Breast epithelium (tissue), 4 donors: ENCODE results near the gene OR7C1. TPM values are rescaled to one million over a fixed set of nuclear protein-coding genes. Genes with fewer than 3 reads are reported as not detected.
"Not testable (repeated sequence)": the region's sequence is repeated elsewhere in the genome, so short reads cannot be mapped to it uniquely, and the experiment has no call there.

Source experiments
- DNase-seq, 2 donors: peaks; one replicate each; pipeline ENCODE4 v3.0.0-alpha.2; 2019; ENCODE audit warnings: low spot score in 2 of 2
- H3K27ac ChIP-seq, 2 donors: fragments of 200-600 bp; sonication (generic) in 1 of 2; one replicate each; pipeline ENCODE4 v1.5.1; 2016 to 2019; ENCODE audit warnings: mild to moderate bottlenecking in 1 of 2
- H3K27me3 ChIP-seq, 2 donors: fragments of 200-600 bp; sonication (generic) in 1 of 2; one replicate each; pipeline versions ENCODE4 v1.5.1 to v1.6.0; 2017 to 2019; ENCODE audit warnings: control low read depth in 1 of 2, mild to moderate bottlenecking in 1 of 2
- H3K36me3 ChIP-seq: fragments of 200-600 bp; one replicate; pipeline ENCODE4 v1.5.1; 2019
- H3K4me1 ChIP-seq, 2 donors: fragments of 200-600 bp; sonication (generic); one replicate each; pipeline ENCODE4 v1.5.1; 2016 to 2019; ENCODE audit warnings: control low read depth in 1 of 2
- H3K4me3 ChIP-seq, 3 donors: fragments of 200-600 bp; sonication (generic); 1 replicate in 2 of 3; 2 replicates in 1 of 3; pipeline ENCODE4 v1.5.1; 2016 to 2019; ENCODE audit warnings: mild to moderate bottlenecking in 3 of 3, moderate library complexity in 2 of 3
- H3K9me3 ChIP-seq, 2 donors: fragments of 200-600 bp; sonication (generic) in 1 of 2; one replicate each; pipeline ENCODE4 v1.5.1; 2016 to 2019; ENCODE audit warnings: control low read depth in 1 of 2
- POLR2A ChIP-seq: fragments of 450-650 bp; IDR thresholded peaks from one replicate; pipeline ENCODE4 v1.6.1; 2016; ENCODE audit warnings: antibody characterized with exemption, mild to moderate bottlenecking, moderate library complexity
- POLR2AphosphoS5 ChIP-seq, 3 donors: sonication (generic); formaldehyde crosslinking; IDR thresholded peaks; one replicate each; pipeline ENCODE4 v1.6.1; 2017; ENCODE audit warnings: antibody characterized with exemption in 3 of 3
- intact Hi-C: fragments of 100-400 bp; cut with DNase I; formaldehyde crosslinking; loops from one replicate; pipeline ENCODE4 v1.15.1; 2023; ENCODE audit warnings: low total_unique reads
- total RNA-seq, 3 donors: library from RNA; depleted of rRNA; stranded (reverse); fragments of >200 nt; gene quantifications; one replicate each; pipeline ENCODE4 v1.1.0, GENCODE V29; 2016
- TF ChIP-seq, protein P1 (sequence below), 3 donors: fragments of 450-650 bp; IDR thresholded peaks; one replicate each; pipeline ENCODE4 v1.5.1; 2016 to 2017; ENCODE audit warnings: antibody characterized with exemption in 3 of 3, mild to moderate bottlenecking in 3 of 3, moderate library complexity in 3 of 3

Gene OR7C1
- total RNA-seq, 3 donors from 2014 or later, result 0.98 to 1.5 TPM; not detected in 1

DNA sequence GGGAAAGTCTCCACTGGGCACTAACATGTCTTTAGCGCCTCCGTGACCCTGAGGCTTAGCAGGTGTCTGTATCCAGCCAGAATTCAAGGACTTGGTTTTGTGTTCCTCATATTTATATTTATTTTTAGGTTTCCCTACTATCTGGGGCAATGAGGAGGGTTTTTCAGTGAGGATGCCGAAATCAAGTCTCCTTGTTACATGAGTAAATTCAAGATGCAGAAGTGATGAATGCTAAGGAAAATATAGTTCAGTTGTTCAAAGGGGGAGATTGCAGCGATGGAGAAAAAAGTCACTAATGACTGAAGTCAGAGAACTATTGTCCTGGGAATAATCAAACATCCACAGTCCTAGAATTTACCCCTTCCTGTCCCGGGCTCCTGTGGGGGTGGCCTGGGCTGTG is 55.8 kb downstream of the OR7C1 start:
- TF ChIP-seq POLR2A (no peak), POLR2AphosphoS5 (IDR thresholded peaks at IDR 0.05) (no peak)
- TF ChIP-seq, protein P1, sequence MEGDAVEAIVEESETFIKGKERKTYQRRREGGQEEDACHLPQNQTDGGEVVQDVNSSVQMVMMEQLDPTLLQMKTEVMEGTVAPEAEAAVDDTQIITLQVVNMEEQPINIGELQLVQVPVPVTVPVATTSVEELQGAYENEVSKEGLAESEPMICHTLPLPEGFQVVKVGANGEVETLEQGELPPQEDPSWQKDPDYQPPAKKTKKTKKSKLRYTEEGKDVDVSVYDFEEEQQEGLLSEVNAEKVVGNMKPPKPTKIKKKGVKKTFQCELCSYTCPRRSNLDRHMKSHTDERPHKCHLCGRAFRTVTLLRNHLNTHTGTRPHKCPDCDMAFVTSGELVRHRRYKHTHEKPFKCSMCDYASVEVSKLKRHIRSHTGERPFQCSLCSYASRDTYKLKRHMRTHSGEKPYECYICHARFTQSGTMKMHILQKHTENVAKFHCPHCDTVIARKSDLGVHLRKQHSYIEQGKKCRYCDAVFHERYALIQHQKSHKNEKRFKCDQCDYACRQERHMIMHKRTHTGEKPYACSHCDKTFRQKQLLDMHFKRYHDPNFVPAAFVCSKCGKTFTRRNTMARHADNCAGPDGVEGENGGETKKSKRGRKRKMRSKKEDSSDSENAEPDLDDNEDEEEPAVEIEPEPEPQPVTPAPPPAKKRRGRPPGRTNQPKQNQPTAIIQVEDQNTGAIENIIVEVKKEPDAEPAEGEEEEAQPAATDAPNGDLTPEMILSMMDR (IDR thresholded peaks at IDR 0.05), result no peak
- DNase-seq, result no peak
- no peaks in the 10 kb centered on the region for H3K9me3 ChIP-seq
- H3K36me3 ChIP-seq, result no peaks in the 10 kb centered on the region
- no peaks in the 10 kb centered on the region for H3K4me1 ChIP-seq
- H3K4me3 ChIP-seq, result no peak overlapping the region
- intact Hi-C loops, result no loop called here
- H3K27me3 ChIP-seq, result no peaks in the 10 kb centered on the region
- H3K27ac ChIP-seq, result no peak overlapping the region

DNA sequence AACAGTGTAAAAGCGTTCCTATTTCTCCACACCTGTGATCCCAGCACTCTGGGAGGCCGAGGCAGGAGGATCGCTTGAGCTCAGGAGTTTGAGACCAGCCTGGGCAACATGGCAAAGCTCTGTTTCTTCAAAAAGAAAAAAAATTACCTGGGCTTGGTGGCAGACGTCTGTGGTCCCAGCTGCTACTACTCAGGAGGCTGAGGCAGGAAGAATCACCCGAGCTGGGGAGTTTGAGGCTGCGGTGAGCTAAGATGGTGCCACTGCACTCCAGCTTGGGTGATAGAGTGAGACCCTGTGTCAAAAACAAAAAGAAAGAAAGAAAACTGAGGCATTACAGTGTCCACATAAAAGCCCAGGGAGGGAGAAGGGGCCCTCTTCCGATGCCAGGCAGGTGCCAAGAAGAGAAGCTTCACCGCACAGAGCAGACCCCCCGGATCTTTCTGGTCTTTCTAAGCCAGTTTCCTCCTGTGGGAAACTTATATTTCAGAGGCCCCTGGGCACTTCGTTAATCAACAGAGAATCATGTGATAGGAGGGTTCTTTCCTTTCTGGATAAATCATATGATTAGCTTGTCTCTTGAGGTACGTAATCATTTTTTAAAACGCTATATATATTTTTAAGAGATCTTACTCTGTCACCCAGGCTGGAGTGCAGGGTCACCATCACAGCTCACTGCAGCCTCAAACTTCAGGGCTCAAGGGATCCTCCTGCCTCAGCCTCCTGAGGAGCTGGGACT is 56.7 kb downstream of the OR7C1 start, which contains the start of gene ADGRE2:
TSS of gene ADGRE2 (minus strand) at position 451 of the 736 bp plus-strand sequence. CDS start 1,804 bp downstream, outside the sequence.
- intact Hi-C loops, H3K27me3 ChIP-seq, H3K9me3 ChIP-seq, H3K4me3 ChIP-seq, H3K36me3 ChIP-seq, H3K4me1 ChIP-seq, H3K27ac ChIP-seq: not testable (repeated sequence)
- peak in 1 of 2 donors; percentile 25 for DNase-seq

DNA sequence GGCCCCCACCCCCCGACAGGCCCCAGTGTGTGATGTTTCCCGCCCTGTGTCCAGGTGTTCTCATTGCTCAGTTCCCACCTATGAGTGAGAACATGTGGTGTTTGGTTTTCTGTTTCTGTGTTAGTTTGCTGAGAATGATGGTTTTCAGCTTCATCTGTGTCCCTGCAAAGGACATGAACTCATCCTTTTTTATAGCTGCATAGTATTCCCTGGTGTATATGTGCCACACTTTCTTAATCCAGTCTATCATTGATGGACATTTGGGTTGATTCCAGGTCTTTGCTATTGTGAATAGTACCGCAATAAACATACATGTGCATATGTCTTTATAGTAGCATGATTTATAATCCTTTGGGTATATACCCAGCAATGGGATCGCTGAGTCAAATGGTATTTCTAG is 57.3 kb downstream of the OR7C1 start:
- H3K36me3 ChIP-seq, H3K9me3 ChIP-seq, H3K4me1 ChIP-seq, H3K27me3 ChIP-seq, H3K4me3 ChIP-seq, H3K27ac ChIP-seq, DNase-seq, intact Hi-C loops: not testable (repeated sequence)

DNA sequence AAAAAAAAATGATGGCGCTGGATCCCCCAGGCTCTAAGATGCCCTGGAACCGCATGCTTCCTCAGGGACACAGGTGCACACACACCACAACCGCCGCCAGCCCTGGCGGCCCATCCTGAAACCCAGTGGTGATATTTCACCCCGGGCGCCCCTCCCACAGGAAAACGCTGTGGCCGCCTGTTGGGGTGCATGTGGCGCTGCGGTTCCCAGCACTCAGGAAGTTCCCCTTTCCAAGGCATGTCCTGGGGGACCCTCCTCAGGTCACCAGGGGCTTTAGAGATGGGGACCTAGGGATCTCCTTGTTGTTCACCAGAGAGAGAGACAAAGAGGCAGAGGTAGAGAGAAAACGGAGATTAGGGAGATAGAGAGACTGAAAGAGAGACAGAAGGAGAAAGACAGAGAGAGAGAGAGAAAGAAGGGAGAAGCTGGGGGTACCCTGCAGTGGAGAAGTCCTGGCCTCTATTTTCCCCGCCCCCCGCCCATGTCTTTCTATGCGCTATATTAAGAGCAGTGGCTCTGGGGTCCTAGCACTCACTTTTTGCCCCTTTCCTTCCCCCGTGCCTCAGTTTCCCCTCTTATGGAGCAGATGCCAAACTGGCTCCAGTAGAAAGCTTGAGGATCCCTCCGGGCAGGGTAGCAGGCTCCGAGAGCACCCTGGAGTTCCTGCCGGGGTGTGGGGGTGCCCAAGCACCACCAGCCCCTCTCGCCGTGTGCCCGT is 59.0 kb downstream of the OR7C1 start:
- Histone ChIP-seq H3K27ac (no peak overlapping the region), H3K9me3 (no peaks in the 10 kb centered on the region), H3K36me3 (no peaks in the 10 kb centered on the region), H3K4me1 (no peaks in the 10 kb centered on the region), H3K4me3 (peak overlapping the region; percentile 27 to 66 (median 54)), H3K27me3 (no peaks in the 10 kb centered on the region)
- intact Hi-C loops, result no loop called here
- peak in 1 of 2 donors; percentile 39 for DNase-seq
- TF ChIP-seq, protein P1 (IDR thresholded peaks at IDR 0.05), result no peak
- no peak for TF ChIP-seq POLR2A
- no peak for TF ChIP-seq POLR2AphosphoS5 (IDR thresholded peaks at IDR 0.05)

DNA sequence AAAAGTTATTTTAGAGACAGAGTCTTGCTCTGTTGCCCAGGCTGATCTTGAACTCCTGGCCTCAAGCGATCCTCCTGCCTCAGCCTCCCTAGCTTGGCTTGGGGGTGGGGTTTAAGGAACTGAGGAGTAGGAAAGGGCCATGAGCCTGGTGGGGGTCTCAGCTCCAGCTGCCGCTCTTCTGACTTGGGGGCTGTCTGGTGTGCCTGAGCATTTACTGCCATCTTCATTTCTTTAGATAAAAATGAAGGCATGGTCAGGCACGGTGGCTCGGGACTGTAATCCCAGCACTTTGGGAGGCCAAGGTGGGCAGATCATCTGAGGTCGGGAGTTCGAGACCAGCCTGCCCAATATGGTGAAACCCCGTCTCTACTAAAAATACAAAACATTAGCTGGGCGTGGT is 59.7 kb downstream of the OR7C1 start:
- H3K36me3 ChIP-seq, H3K27me3 ChIP-seq, intact Hi-C loops, H3K9me3 ChIP-seq, H3K4me1 ChIP-seq, H3K27ac ChIP-seq: not testable (repeated sequence)
- peak in 1 of 2 donors; percentile 43 for DNase-seq
- peak overlapping the region in 1 of 3 donors; percentile 54 for H3K4me3 ChIP-seq

DNA sequence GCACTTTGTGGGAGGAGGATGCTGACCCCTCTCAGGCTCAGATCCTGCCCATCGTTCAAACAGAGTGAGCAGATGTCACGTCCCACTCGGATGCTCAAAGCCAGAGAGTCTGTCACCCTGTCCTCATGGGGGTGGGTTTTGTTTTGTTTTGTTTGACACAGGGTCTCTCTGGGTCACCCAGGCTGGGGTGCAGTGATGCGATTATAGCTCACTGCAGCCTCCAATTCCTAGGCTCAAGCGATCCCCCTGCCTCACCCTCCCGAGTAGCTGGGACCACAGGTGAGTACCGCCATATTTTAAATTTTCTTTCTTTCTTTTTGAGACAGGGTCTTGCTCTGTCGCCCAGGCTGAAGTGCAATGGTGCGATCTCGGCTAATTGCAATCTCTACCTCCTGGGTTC is 60.6 kb downstream of the OR7C1 start:
- intact Hi-C loops, result no loop called here
- no peaks in the 10 kb centered on the region for H3K9me3 ChIP-seq
- no peak overlapping the region for H3K27ac ChIP-seq
- H3K4me3 ChIP-seq, result no peak overlapping the region
- TF ChIP-seq, protein P1 (IDR thresholded peaks at IDR 0.05), result no peak
- TF ChIP-seq POLR2A, result no peak
- H3K36me3 ChIP-seq, result no peaks in the 10 kb centered on the region
- H3K27me3 ChIP-seq, result no peaks in the 10 kb centered on the region
- no peaks in the 10 kb centered on the region for H3K4me1 ChIP-seq
- DNase-seq, result peak in 1 of 2 donors; percentile 7

DNA sequence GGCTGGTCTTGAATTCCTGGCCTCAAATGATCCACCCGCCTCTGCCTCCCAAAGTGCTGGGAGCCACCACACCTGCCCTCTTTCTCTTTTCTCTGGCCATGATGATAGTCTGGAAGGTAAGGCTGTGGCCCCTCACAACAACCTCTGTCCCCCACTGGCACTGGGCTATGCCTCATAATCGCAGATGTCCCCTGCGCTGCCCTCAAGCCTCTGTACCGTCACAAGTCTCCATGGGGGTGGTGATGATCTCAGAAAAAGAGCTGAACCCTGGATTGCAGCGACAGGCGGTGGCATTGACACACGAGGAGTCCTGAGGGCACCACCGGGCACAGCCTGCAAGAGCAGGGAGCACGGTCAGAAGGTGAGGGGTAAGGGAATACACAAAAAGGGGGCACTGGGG is 61.3 kb downstream of the OR7C1 start:
- H3K4me1 ChIP-seq, H3K27ac ChIP-seq, H3K36me3 ChIP-seq, intact Hi-C loops, H3K9me3 ChIP-seq, H3K4me3 ChIP-seq, H3K27me3 ChIP-seq: not testable (repeated sequence)
- peak in 1 of 2 donors; percentile 25 for DNase-seq
